ENCODE data around the gene MAPK14. TPM values are rescaled to one million over a fixed set of nuclear protein-coding genes. Genes with fewer than 3 reads are reported as not detected.
"Not testable (repeated sequence)": the region's sequence is repeated elsewhere in the genome, so short reads cannot be mapped to it uniquely, and the experiment has no call there.

MAPK14 gene
- total RNA-seq (100 to 1,000 TPM in 1 of 9 donors, 10 to 100 TPM in 8; 39.0 to 119 (median 60.9) TPM), polyA plus RNA-seq (10 to 100 TPM; 11.3 to 45.0 (median 16.4) TPM)
- long read RNA-seq, donor 1, full-length matches to known transcripts = 7 of 7 reads
- long read RNA-seq, donor 1, partial matches to known transcripts = 0 of 7 reads
- long read RNA-seq, donor 1, other reads (novel, unspliced or antisense) = 0 of 7 reads
- long read RNA-seq, donor 2, full-length matches to known transcripts = 5 of 5 reads
- long read RNA-seq, donor 2, partial matches to known transcripts = 0 of 5 reads
- long read RNA-seq, donor 2, other reads (novel, unspliced or antisense) = 0 of 5 reads
- long read RNA-seq, donor 3, partial matches to known transcripts = 0 of 5 reads
- long read RNA-seq, donor 3, other reads (novel, unspliced or antisense) = 0 of 5 reads
- long read RNA-seq, donor 4, partial matches to known transcripts = 3 of 5 reads
- long read RNA-seq, donor 4, other reads (novel, unspliced or antisense) = 2 of 5 reads
- long read RNA-seq, donor 5, full-length matches to known transcripts = 72 of 84 reads
- long read RNA-seq, donor 5, partial matches to known transcripts = 1 of 84 reads
- long read RNA-seq, donor 5, other reads (novel, unspliced or antisense) = 11 of 84 reads
- long read RNA-seq, donor 6, partial matches to known transcripts = 1 of 3 reads
- long read RNA-seq, donor 6, other reads (novel, unspliced or antisense) = 2 of 3 reads
- long read RNA-seq, donor 7, partial matches to known transcripts = 0 of 4 reads
- long read RNA-seq, donor 7, other reads (novel, unspliced or antisense) = 0 of 4 reads
- long read RNA-seq, donor 8, full-length matches to known transcripts = 10 of 10 reads
- long read RNA-seq, donor 8, partial matches to known transcripts = 0 of 10 reads
- long read RNA-seq, donor 8, other reads (novel, unspliced or antisense) = 0 of 10 reads
- long read RNA-seq, donor 9, transcript MAPK14-201 (12 exons, 3,779 nt) = major isoform, 5 of 10 reads
- long read RNA-seq, donor 9, partial matches to known transcripts = 5 of 10 reads
- long read RNA-seq, donor 9, other reads (novel, unspliced or antisense) = 0 of 10 reads
- long read RNA-seq, donor 10, partial matches to known transcripts = 0 of 1 reads
- long read RNA-seq, donor 10, other reads (novel, unspliced or antisense) = 0 of 1 reads

DNA sequence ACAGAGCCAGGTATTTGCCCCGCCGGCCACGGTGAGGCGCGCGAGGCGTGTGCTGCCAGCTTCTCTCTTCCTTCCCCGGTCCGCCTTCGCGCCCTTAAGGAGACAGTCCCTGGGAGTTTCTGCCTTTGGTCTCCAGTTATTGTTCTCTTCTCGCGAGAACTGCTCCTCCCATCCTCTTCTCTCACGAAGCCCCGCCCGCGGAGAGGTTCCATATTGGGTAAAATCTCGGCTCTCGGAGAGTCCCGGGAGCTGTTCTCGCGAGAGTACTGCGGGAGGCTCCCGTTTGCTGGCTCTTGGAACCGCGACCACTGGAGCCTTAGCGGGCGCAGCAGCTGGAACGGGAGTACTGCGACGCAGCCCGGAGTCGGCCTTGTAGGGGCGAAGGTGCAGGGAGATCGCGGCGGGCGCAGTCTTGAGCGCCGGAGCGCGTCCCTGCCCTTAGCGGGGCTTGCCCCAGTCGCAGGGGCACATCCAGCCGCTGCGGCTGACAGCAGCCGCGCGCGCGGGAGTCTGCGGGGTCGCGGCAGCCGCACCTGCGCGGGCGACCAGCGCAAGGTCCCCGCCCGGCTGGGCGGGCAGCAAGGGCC, at the start of gene MAPK14:
MAPK14 (plus strand) TSS at position 308 of the 587 bp plus-strand sequence. CDS start 350 bp downstream, outside the sequence.
- TF ChIP-seq, protein P1, sequence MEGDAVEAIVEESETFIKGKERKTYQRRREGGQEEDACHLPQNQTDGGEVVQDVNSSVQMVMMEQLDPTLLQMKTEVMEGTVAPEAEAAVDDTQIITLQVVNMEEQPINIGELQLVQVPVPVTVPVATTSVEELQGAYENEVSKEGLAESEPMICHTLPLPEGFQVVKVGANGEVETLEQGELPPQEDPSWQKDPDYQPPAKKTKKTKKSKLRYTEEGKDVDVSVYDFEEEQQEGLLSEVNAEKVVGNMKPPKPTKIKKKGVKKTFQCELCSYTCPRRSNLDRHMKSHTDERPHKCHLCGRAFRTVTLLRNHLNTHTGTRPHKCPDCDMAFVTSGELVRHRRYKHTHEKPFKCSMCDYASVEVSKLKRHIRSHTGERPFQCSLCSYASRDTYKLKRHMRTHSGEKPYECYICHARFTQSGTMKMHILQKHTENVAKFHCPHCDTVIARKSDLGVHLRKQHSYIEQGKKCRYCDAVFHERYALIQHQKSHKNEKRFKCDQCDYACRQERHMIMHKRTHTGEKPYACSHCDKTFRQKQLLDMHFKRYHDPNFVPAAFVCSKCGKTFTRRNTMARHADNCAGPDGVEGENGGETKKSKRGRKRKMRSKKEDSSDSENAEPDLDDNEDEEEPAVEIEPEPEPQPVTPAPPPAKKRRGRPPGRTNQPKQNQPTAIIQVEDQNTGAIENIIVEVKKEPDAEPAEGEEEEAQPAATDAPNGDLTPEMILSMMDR (IDR thresholded peaks at IDR 0.05) = peak; percentile 84 to 99 (median 98)
- peak; percentile 88 to 98 for TF ChIP-seq POLR2A (IDR thresholded peaks at IDR 0.05)
- intact Hi-C loops (cut with DNase I) = loop anchor here (2.0 to 10.0 kb wide), 4 partner anchors 65 to 177 kb away; partner anchors contain the start of gene BRPF3 (in 1 of the 2)
- no peaks in the 10 kb centered on the region for H3K27me3 ChIP-seq
- 0% methylated on average over 16 to 62 of the region's 62 CpGs for WGBS, 4 donors
- peaks cover 0 to 36% of the 10 kb centered on the region in 2 donors for H3K4me1 ChIP-seq (replicated peaks in 1 of 2)
- no peaks in the 10 kb centered on the region for H3K9me3 ChIP-seq (replicated peaks in 1 of 3)
- peak; percentile 99 to 100 (median 100) for DNase-seq
- no peaks in the 10 kb centered on the region for H3K36me3 ChIP-seq (replicated peaks in 1 of 2)
- H3K4me3 ChIP-seq = peak within 1 kb of the TSS; percentile 84 to 99 (median 88)
- peak within 1 kb of the TSS; percentile 82 to 96 (median 90) for H3K27ac ChIP-seq

DNA sequence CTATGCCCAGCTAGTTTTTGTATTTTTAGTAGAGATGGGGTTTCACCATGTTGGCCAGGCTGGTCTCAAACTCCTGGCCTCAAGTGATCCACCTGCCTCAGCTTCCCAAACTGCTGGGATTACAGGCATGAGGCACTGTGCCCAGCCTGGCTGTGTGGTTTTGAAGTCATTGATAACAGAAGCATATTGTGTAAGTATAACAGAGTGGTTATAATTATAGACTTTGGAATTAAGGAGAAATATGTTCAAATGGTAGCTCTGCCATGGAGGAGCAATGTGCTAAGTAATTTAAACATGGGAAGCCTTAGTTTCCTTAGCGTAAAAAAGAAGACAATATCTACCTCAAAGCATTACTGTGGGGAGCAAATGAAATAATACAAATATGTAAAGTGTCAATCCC, 47.5 kb upstream of the MAPK14 start:
- H3K4me3 ChIP-seq; H3K36me3 ChIP-seq (replicated peaks in 1 of 2); DNase-seq; intact Hi-C loops (cut with DNase I); H3K27ac ChIP-seq; H3K27me3 ChIP-seq; H3K4me1 ChIP-seq (replicated peaks in 1 of 2); H3K9me3 ChIP-seq (replicated peaks in 1 of 3): not testable (repeated sequence)
- WGBS, 4 donors = 90 to 97% (median 95%) methylated on average over 1 of the region's 1 CpG

DNA sequence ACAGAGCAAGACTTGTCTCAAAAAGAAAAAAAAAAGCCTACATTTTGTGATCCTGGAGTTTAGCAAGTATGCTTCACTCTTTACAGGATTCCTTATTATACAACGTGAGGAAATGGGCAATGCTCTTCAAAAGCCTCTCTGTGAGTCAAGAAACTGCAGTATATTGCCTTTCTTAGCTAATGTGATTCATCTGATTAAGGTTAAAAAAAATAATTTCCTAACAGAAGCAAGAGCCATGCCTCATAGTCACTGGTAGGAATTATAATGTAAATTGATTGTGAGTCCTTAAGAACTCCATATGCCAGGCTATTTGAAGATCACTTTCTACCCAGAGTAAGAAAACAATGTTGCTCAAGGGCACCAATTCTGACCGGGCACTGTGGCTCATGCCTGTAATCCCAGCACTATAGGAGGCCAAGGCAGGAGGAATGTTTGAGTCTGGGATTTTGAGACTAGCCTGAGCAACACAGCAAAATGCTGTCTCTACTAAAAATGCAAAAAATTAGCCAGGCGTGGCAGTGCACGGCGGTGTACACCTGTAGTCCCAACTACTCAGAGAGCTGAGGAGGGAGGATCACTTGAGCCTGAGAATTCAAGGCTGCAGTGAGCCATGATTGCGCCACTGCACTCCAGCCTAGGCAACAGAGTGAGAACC, 46.5 kb upstream of the MAPK14 start:
- DNase-seq = no peak
- WGBS, 4 donors = 78 to 88% (median 84%) methylated on average over 6 of the region's 6 CpGs
- intact Hi-C loops (cut with DNase I) = no loop called here
- Histone ChIP-seq H3K27me3 (no peaks in the 10 kb centered on the region), H3K9me3 (replicated peaks in 1 of 3) (no peaks in the 10 kb centered on the region), H3K27ac (no peak overlapping the region), H3K36me3 (replicated peaks in 1 of 2) (no peaks in the 10 kb centered on the region), H3K4me1 (replicated peaks in 1 of 2) (no peaks in the 10 kb centered on the region), H3K4me3 (no peak overlapping the region)
- no peak for TF ChIP-seq POLR2A (IDR thresholded peaks at IDR 0.05)
- TF ChIP-seq, protein P1 (IDR thresholded peaks at IDR 0.05) = no peak

DNA sequence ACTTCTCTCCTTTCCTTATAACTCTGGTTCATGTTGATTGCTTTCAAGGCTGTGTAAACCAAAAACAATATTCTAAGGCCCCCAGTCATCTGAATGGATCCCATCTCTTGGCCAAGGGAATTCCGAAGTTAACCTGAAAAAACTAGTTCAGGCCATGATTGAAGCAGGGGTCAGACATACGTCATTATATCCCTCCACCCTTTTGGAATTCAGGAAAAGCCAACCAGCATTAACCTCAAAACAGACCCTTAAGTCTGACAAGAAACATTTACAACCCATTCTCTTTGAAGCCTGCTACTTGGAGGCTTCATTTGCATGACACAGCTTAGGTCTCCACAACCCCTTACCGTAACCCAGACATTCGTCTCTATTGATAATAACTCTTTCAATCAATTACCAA, 42.9 kb upstream of the MAPK14 start:
- no peaks in the 10 kb centered on the region for H3K27me3 ChIP-seq
- TF ChIP-seq, protein P1 (IDR thresholded peaks at IDR 0.05) = no peak
- no peak for TF ChIP-seq POLR2A (IDR thresholded peaks at IDR 0.05)
- DNase-seq = no peak
- no peaks in the 10 kb centered on the region for H3K36me3 ChIP-seq (replicated peaks in 1 of 2)
- H3K9me3 ChIP-seq (replicated peaks in 1 of 3) = no peaks in the 10 kb centered on the region
- H3K27ac ChIP-seq = no peak overlapping the region
- WGBS, 4 donors = 68 to 79% (median 71%) methylated on average over 4 of the region's 4 CpGs
- no peak overlapping the region for H3K4me3 ChIP-seq
- H3K4me1 ChIP-seq (replicated peaks in 1 of 2) = no peaks in the 10 kb centered on the region
- intact Hi-C loops (cut with DNase I) = no loop called here

DNA sequence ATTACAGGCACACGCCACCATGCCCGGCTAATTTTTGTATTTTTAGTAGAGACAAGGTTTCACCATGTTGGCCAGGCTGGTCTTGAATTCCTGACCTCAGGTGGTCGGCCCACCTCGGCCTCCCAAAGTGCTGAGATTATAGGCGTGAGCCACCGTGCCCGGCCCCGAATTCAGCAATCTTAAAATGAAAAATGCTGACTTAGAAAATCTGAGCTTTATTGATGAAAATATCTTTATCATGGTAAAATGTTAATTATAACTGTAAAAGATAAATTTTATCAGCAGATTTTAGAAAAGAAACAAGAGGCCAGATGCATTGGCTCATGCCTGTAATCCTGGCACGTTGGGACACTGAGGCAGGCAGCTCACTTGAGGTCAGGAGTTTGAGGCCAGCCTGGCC, 39.6 kb upstream of the MAPK14 start:
- H3K4me3 ChIP-seq; H3K4me1 ChIP-seq (replicated peaks in 1 of 2); H3K27ac ChIP-seq; DNase-seq; intact Hi-C loops (cut with DNase I); H3K36me3 ChIP-seq (replicated peaks in 1 of 2); H3K27me3 ChIP-seq; H3K9me3 ChIP-seq (replicated peaks in 1 of 3): not testable (repeated sequence)
- WGBS, 4 donors = 83 to 89% (median 86%) methylated on average over 9 of the region's 9 CpGs
